Heart left ventricle (tissue), 13 donors: ENCODE results near the gene EXOSC5.

Experiments
- POLR2A ChIP-seq, 2 donors: fragments of 450-650 bp; IDR thresholded peaks; one replicate each; pipeline ENCODE4 v1.6.1; 2017; ENCODE audit warnings: antibody characterized with exemption in 2 of 2, mild to moderate bottlenecking in 2 of 2, moderate library complexity in 2 of 2
- TF ChIP-seq, protein P1 (sequence below), 12 donors: fragments of 200-600 bp; sonication (generic) in 4 of 12; IDR thresholded peaks; one replicate each; pipeline versions ENCODE4 v1.5.0 to v1.8.0; 2018 to 2022; ENCODE audit warnings: antibody characterized with exemption in 12 of 12, mild to moderate bottlenecking in 5 of 12
- donor health status: ischemic (EF 13 %, LVEDD 7.1; RV severe dilation, severe dysfunction).
- donor health status: DM: no; HTN: yes; CAD: no.
- donor health status: DM: no; HTN: no; CAD: no.
- donor health status: ischemic (EF 25% LVEDD 6.9; RV normal size, moderate dysfunction).
- donor health status: ischemic (EF 25% LVEDD 5.7; RV mildly dilated, moderate dysfunction).
- donor health status: ischemic (EF 35%, LVEDD 5.7; RV mildly dilated, moderate dysfunction).
- donor health status: nonischemic (EF 11% LVEDD 7.7; RV severe dilation, severe dysfunction).
- donor health status: DM: yes; HTN: yes; CAD: no.
- donor health status: PGD.
- donor health status: ischemic (EF 29% LVEDD 5.4; RV normal size, mild dysfunction).
- donor health status: nonischemic (EF 23%, LVEDD 6.1; RV moderate dilation, normal function).

DNA sequence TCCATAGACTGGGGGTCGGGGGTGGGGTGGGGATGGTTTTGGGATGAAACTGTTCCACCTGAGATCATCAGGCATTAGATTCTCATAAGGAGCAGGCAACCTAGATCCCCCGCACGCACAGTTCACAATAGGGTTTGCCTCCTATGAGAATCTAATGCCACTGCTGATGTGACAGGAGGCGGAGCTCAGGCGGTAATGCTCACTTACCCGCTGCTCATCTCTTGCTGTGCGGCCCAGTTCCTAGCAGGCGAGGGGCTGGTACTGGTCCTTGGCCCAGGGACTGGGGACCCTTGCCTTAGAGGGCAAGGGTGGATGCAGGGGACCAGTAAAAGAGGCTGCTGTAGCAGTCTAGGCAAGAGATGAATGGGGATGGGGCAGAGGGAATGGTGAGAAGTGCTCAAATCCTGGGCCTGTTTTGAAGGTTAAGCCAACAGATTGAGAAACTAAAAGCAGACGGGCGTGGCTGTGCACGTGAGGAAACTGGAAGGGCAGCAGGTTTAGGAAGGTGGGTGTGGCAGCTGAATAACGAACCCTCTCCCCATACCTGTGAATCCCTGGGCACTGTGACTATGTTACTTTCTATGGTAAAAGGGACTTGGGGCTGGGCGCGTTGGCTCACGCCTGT lies 44.3 kb upstream of the EXOSC5 start:
- TF ChIP-seq POLR2A (IDR thresholded peaks at IDR 0.05): no peak
- TF ChIP-seq, protein P1, sequence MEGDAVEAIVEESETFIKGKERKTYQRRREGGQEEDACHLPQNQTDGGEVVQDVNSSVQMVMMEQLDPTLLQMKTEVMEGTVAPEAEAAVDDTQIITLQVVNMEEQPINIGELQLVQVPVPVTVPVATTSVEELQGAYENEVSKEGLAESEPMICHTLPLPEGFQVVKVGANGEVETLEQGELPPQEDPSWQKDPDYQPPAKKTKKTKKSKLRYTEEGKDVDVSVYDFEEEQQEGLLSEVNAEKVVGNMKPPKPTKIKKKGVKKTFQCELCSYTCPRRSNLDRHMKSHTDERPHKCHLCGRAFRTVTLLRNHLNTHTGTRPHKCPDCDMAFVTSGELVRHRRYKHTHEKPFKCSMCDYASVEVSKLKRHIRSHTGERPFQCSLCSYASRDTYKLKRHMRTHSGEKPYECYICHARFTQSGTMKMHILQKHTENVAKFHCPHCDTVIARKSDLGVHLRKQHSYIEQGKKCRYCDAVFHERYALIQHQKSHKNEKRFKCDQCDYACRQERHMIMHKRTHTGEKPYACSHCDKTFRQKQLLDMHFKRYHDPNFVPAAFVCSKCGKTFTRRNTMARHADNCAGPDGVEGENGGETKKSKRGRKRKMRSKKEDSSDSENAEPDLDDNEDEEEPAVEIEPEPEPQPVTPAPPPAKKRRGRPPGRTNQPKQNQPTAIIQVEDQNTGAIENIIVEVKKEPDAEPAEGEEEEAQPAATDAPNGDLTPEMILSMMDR (IDR thresholded peaks at IDR 0.05): no peak
